GM12801 (cell line): ENCODE results near the gene DHRS7B.

Source experiments
- CTCF ChIP-seq: IDR thresholded peaks from one replicate; pipeline ENCODE4 v1.5.1; 2011; ENCODE audit warnings: control low read depth; ENCODE audit not compliant: insufficient read length; ENCODE audit errors: extremely low read depth

Gene DHRS7B

GRCh38 chr17:21210411-21211076 is 83.8 kb downstream of the DHRS7B start:
- no peak for TF ChIP-seq CTCF

- no peak for TF ChIP-seq CTCF
Measured at GRCh38 chr17:21211825-21212479, 85.2 kb downstream of the DHRS7B start.

GRCh38 chr17:21212826-21213637 is 86.3 kb downstream of the DHRS7B start:
- no peak for TF ChIP-seq CTCF

GRCh38 chr17:21213638-21214014 is 86.9 kb downstream of the DHRS7B start:
- no peak for TF ChIP-seq CTCF

GRCh38 chr17:21214015-21214776 is 87.4 kb downstream of the DHRS7B start, which contains the start of gene TMEM11:
TMEM11 (minus strand) TSS chr17:21214161; CDS start chr17:21214152, 9 bp downstream.
- TF ChIP-seq CTCF: no peak

- no peak for TF ChIP-seq CTCF
Measured at GRCh38 chr17:21214777-21215541, 88.2 kb downstream of the DHRS7B start.
